ENCODE data around the gene HDAC11.

DNA sequence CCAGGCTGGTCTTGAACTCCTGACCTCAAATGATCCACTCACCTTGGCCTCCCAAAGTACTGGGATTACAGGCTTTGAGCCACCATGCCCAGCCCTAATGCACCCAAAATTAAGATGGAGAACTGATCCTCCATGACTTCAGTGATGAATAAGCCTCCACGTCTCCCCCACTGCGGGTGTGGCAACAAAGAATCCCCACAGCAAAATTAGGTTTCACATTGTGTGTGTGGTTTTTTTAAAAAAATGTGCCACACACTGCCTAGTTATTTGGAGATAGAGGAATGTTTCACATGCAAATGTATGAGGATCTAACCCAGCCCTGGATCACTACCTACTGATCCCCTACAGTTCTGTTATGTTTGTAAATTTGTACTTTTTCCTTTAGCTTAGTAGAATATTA lies 17.3 kb downstream of the HDAC11 start:
- no peak for TF ChIP-seq GRHL2 (CRISPR knock-in tag; IDR thresholded peaks at IDR 0.05; ENCODE audit: insufficient replicate concordance, severe bottlenecking)
- no peak for TF ChIP-seq NR2C2 (CRISPR knock-in tag; IDR thresholded peaks at IDR 0.05)
- no peak for TF ChIP-seq ETV6 (CRISPR knock-in tag; IDR thresholded peaks at IDR 0.05)
- TF ChIP-seq, protein P1, sequence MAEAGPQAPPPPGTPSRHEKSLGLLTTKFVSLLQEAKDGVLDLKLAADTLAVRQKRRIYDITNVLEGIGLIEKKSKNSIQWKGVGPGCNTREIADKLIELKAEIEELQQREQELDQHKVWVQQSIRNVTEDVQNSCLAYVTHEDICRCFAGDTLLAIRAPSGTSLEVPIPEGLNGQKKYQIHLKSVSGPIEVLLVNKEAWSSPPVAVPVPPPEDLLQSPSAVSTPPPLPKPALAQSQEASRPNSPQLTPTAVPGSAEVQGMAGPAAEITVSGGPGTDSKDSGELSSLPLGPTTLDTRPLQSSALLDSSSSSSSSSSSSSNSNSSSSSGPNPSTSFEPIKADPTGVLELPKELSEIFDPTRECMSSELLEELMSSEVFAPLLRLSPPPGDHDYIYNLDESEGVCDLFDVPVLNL (CRISPR knock-in tag; IDR thresholded peaks at IDR 0.05; ENCODE audit: borderline replicate concordance, low read depth) = no peak
- TF ChIP-seq, protein P2, sequence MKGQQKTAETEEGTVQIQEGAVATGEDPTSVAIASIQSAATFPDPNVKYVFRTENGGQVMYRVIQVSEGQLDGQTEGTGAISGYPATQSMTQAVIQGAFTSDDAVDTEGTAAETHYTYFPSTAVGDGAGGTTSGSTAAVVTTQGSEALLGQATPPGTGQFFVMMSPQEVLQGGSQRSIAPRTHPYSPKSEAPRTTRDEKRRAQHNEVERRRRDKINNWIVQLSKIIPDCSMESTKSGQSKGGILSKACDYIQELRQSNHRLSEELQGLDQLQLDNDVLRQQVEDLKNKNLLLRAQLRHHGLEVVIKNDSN (CRISPR knock-in tag; IDR thresholded peaks at IDR 0.05) = no peak
- no peak for TF ChIP-seq NR3C1 (CRISPR knock-in tag; conservative IDR thresholded peaks at IDR 0.05; ENCODE audit: low read depth)
- TF ChIP-seq, protein P3, sequence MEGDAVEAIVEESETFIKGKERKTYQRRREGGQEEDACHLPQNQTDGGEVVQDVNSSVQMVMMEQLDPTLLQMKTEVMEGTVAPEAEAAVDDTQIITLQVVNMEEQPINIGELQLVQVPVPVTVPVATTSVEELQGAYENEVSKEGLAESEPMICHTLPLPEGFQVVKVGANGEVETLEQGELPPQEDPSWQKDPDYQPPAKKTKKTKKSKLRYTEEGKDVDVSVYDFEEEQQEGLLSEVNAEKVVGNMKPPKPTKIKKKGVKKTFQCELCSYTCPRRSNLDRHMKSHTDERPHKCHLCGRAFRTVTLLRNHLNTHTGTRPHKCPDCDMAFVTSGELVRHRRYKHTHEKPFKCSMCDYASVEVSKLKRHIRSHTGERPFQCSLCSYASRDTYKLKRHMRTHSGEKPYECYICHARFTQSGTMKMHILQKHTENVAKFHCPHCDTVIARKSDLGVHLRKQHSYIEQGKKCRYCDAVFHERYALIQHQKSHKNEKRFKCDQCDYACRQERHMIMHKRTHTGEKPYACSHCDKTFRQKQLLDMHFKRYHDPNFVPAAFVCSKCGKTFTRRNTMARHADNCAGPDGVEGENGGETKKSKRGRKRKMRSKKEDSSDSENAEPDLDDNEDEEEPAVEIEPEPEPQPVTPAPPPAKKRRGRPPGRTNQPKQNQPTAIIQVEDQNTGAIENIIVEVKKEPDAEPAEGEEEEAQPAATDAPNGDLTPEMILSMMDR (IDR thresholded peaks at IDR 0.05) = no peak
- TF ChIP-seq, protein P4, sequence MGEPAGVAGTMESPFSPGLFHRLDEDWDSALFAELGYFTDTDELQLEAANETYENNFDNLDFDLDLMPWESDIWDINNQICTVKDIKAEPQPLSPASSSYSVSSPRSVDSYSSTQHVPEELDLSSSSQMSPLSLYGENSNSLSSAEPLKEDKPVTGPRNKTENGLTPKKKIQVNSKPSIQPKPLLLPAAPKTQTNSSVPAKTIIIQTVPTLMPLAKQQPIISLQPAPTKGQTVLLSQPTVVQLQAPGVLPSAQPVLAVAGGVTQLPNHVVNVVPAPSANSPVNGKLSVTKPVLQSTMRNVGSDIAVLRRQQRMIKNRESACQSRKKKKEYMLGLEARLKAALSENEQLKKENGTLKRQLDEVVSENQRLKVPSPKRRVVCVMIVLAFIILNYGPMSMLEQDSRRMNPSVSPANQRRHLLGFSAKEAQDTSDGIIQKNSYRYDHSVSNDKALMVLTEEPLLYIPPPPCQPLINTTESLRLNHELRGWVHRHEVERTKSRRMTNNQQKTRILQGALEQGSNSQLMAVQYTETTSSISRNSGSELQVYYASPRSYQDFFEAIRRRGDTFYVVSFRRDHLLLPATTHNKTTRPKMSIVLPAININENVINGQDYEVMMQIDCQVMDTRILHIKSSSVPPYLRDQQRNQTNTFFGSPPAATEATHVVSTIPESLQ (CRISPR knock-in tag; IDR thresholded peaks at IDR 0.05) = no peak
